HG03025 (cell line): Measurements from ENCODE around the gene KCNIP4.

ENCODE experiments used
- ATAC-seq: cut with Tn5 transposase; IDR thresholded peaks from one replicate; pipeline ENCODE4 v1.9.1; 2021; ENCODE audit warnings: mild to moderate bottlenecking, moderate library complexity; ENCODE audit not compliant: unreplicated experiment, low FRiP score

KCNIP4 gene

DNA sequence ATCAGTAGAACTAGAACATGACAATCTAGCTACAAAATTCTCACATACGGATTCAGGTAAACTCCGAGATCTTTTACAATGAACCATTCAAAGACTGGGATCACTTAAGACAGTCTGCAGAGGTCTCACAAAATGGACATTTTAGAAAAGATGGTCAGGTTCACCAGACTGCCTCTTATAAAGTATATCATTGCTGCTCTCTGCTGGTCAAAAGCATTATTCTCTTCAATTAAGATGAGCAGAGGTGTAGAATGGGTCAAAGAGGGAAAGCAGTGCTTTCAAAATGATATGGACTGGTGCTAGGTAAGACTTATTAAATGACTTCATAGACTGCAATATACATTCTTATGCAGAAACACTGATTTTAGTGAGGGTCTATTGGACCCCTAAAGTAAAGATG, 813.6 kb downstream of the KCNIP4 start:
- no peak for ATAC-seq

DNA sequence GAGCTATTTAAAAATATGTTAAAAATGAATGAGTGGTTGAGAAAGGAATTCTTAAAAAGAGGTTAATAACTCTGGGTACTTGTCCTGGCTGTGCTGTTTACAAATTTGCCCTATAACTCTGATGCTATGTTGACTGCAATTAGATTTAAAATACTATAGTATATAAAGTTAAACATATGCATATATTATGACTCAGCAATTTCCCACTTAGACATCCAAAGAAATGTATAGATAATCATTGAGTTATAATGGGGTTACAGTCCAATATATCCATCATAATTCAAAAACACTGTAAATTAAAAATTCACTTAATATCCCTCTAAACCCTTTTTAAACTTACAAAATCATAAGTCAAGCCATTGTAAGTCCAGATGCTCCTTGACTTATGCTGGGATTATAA, 818.0 kb downstream of the KCNIP4 start:
- ATAC-seq, result no peak

DNA sequence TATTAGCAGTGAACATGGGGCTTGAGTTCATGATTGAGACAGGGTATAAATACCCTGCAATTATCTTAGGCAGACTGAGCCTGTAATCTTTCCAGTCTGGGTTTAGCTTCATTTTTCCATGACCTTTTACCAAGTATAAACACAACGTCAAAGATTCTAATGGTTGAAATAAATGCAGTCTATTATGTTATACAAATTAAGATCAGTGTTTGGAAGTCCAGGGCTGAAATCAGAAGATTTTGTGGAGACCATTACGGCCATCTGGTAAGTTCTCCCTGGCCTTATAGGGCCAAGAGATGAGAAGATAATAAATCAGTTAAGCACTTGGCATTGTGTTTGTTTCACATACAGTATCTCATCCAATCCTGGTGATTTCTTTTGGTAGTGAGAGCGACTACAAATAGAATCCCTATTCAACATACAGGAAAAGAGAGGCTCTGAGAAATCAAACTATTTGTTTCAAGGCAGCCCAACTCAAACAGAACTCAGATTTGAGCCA, 822.5 kb downstream of the KCNIP4 start:
- ATAC-seq, result no peak

DNA sequence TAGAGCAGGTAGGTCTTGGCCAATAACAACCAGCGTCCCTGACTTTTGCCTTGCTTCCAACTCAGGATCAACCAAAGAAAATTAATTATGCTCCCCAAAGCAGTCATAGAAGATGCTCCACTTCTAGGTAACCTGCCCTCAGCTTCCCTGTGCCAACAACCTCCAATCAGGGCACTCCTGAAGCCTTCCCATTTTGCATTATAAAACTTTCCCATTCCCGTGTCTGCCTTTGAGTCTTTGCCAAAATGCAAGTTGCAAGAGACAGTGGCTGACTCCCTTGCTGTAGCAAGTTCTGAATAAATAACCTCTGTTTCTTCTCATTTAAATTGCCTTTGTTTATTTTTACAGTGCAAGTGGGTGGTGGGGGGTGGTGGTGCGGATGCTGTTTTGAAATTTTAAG, 830.3 kb downstream of the KCNIP4 start:
- no peak for ATAC-seq

DNA sequence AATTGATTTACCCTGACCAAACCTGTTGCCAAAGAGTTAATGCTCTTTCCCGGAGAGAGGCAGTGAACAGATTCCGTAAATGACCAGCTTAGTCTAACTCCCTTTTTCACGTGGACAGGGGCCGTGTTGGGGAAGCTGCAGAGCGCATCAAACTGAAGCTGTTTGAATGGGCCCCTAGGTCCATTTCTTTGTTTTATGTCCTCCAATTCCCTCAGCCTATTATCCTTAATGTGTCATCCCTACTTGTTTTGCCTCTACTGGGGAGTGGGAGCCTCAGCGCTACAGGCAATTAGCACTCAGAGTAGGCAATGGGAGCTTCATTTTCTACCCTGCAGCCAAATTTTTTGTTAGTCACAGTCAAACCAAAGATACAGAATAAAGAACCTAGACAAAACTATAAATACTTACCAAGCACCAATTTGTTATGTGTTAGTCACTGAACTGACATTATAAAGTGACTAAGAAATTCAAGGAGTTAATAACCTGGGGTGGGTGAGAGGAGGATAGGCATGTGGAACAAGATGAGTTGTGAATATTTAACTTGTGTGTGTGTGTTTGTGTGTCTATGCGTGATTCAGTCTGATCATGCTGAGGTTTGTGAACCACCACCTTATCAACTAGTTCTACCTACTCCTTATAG, 830.9 kb downstream of the KCNIP4 start:
- ATAC-seq, result no peak

DNA sequence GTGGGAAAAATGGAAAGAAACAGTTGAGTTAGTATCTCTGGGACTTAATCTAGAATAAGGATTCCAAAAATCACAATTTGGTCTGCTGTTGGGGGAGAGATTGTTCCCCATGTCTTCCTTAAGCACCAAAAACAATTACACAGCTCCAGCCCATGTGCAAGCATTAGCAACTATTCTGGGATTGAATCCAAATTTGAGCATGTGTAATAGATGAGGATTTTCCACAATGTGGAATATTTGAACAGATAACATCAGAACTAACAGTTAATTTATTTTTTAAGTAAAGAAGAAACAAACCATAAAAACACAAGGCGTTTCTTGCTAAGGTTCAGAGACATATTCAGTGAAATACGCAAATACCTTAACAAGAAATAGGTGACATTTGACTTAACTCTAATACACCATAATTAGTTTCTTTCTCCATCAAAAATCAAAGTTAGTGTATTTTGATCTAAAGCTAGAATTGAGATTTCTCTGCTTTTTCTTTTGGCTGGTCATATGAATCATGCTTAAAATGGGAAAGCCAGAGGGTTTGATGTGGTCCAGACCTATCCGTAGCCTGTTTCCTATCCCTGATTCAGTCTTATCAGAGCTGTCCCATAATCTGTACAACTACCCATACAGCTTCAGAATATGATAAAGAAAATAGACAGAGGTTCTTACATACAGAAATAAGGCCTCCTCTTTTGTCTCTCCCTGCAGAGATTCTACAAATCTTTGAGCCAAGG, 834.9 kb downstream of the KCNIP4 start:
- no peak for ATAC-seq

DNA sequence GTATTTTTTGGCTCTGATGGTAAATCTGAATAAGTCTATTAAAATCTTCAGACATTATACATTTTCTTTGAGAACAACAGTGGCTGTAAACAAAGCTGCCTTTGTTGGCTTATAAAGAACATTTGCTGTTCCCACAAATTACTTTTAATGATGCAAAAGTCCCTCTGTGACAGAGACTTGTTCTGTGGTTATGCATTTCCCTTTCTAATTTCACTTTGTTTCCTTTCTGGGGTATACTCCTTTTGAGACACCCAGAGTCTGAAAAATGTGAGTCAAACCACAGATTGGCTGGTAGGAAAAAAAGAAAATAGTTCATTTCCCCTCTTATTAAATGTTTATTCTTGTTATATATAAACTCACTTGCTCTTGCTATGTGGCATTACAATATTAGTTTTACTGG, 845.9 kb downstream of the KCNIP4 start:
- no peak for ATAC-seq

DNA sequence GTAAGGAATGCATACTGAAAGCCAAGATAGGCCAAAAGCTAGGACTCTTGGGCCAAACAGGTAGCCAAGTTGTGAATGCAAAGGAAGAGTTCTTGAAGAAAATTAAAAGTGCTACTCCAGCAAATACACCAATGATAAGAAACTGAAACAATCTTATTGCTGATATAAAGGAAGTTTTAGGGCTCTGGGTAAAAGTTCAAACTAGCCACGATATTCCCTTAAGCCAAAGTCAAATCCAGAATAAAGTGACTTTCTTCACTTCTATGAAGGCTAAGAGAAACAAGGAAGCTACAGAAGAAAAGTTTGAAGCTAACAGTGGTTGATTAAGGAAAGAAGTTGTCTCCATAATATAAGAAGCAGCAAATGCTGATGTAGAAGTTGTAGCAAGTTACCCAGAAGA, 850.7 kb downstream of the KCNIP4 start:
- no peak for ATAC-seq

DNA sequence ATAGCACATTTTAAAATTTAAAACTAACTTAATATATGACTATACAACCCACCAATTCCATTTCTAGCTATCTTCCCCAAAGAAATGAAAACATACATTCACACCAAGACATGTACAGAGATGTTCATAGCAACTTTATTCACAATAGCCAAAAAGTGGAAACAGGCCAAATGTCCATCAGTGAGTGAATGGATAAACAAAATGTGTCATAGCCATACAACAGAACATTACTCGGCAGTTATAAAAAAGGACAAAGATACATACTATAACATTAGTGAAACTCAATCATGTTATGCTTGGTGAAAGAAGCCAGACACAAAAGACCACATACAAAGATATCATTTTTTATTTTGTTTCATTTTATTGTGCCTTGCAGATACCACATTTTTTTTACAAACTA, 851.5 kb downstream of the KCNIP4 start:
- no peak for ATAC-seq

DNA sequence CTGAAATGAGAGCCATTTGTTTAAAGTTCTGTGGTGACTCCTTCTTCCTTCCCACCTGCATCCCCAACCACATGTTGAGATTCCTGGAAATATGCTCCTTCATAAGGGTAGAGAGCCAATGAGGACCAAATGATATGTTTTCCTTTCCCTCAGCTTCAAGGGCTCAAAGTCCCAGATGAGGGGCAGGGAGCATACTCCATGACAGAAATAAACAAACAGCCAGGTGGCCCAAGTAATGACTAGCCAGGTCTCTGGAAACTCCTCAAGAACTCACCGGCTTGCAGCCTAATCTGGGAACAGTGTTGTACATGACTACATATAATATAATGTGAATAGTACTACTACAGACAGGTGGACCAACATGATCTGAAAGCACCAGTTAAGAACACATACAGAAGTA, 856.0 kb downstream of the KCNIP4 start:
- no peak for ATAC-seq

DNA sequence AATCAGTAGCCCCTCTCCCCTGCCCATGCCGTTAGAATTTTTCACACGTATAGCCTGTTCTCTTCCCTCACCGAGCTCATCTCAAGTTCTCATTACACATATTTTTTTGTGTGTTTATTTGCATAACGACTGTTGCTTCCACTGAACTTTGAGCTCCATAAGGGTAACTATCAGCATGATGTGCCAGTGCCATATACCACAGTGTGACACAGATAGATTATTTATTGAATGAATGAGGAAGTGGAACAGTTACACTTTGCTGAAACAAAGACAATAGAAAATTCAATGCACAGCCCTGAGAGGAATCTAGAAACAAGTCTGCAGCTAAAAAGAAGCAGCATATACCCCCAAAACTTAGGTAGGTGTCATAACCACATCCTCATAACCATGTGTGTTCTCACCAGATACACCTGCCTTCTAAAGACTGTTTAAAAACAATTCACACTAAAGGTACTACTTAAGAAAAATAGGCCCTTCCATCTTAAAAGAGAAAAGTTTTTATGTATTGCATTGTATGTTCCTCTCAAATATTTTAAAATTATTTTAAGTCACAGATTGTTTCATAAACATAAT, 858.4 kb downstream of the KCNIP4 start:
- ATAC-seq, result no peak

DNA sequence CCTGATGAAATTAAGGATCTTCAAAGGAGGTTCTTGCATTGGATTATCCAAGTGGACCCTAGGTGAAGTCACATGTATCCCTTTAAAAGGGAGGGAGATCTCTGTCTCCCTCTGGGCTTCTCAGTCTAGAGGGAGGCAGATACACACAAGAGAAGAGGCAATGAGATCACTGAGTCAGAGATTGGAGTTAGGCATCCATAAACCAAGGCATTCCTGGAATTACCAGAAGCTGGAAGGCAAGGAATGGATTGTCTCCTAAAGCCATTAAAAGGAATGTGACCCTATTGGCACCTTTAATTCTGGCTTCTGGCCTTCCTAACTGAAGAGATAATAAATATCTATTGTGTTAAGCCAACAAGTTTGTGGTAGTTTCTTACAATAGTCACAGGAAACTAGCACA, 865.2 kb downstream of the KCNIP4 start:
- no peak for ATAC-seq

DNA sequence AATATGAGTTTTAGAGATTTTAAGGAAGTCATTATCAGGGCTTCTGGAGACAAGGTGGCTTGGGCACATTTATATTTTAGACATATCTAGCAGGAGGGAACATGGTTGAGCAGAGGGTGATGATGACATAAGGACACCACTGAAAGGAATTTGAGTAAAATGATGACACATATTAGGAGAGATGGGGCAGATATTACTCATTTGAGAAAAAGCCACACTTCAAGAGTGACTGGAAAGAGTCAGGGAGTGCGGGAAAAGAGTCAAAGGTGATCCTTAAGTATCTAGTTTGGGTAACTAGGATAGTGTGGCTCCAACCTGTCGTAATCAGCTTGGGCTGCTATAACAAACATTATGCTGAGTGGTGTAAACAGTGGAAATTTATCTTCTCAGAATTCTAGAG, 870.6 kb downstream of the KCNIP4 start:
- no peak for ATAC-seq

DNA sequence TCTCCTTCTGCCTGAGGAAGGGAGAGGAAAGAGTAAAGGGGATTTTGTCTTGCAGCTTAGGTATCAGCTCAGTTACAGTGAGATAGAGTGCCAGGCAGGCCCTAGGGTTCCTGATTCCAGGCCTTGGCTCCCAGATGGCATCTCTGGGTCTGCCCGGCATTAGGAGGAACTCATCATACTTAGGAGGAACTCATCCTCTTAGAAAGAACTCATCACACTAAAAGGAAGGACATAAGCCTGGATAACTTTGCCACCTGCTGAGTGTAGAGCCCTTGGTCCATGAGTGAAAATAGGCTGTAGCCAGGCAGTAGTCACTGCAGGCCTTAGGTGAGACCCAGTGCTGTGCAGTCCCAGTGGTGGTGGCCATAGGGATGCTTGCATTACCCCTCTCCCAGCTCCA, 881.2 kb downstream of the KCNIP4 start:
- ATAC-seq, result no peak

DNA sequence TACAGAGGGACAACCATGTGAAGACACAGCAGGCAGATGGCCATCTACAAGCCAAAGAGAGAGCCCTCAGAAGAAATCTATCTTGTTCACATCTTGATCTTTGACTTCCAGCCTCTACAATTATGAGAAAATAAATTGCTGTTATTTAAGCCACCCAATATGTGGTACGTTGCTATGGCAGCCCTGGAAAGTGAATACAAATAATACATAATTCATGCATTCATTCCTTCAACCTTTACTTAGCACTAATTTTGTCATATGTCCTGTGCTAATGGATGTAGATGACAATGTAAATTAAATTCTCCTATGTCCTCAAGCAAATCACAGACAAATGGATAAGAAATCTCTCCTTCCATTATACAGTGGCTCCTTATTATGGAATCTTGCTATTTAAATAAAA, 886.7 kb downstream of the KCNIP4 start:
- ATAC-seq, result no peak

DNA sequence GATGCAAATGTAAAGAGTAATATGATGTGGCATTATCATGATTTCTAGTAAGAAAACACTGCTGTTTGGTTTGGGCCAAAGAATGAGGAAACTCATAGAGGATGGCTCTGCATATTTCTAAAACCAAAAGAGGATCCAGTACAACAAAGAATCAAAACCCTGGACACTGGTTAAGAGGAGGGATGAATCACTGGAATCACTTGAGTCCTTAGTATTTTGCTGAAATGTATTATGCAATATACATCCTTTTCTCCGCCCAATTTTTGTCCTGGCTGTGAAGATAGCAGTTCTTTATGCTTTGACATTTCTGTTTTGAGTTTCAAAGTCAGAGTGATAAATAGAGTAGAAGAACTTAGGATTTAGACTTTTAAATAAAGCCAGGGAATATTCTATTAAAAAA, 902.4 kb downstream of the KCNIP4 start:
- ATAC-seq, result no peak

DNA sequence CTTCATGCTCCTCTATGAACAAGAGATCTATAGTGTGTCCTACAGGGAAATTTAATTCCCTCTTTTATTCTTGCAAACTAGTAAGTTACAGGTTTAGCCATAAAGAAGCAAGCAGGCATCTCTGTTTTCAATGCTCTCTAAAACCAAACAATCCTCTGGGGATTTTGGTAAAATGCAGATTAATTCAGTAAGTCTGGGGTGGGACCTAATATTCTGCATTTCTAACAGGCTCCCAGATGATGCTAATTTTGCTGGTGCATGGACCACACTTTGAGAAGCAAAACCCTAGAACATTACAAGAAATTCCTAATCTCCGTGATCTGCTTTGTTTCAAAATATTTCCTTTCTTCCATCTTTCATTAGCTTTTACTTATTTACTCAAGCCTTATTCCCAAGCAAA, 903.5 kb downstream of the KCNIP4 start:
- no peak for ATAC-seq

DNA sequence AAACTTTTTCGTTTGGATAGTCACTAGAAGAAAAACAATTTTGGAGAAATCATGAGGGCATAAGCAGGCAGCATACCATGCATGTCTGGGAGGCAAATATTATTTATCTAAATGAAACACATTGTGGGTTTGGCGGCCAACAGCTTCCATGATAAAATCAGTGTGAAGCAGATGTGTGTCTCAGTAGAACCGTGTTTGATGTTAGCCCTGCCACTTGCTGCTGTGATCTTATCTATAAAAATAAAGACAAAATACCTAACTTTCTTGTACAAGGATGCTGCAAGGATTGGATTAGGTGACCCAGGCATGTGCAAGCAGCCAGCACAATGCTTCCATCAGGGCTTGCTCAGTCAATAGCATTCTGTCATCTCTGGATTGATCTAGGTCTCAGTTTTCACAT, 906.9 kb downstream of the KCNIP4 start:
- ATAC-seq, result no peak

DNA sequence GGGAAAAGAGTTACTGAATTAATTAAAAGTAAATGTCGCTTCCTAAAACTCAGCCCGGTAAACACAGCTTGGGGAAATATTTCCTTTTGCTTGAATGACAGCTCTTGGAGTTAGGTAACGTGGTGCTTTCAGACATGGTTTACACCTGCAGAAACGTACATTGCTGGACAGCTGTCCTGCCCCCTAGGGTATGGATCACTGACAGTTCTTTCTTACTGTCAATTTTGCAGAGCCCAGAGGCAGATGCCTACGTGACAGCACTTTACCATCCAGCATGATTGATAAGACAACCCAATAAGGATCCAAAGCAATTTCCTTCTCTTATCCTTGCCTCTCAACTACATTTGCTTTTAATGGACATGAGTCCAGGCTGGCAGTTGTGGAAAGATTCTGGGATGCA, 913.8 kb downstream of the KCNIP4 start:
- ATAC-seq, result no peak

DNA sequence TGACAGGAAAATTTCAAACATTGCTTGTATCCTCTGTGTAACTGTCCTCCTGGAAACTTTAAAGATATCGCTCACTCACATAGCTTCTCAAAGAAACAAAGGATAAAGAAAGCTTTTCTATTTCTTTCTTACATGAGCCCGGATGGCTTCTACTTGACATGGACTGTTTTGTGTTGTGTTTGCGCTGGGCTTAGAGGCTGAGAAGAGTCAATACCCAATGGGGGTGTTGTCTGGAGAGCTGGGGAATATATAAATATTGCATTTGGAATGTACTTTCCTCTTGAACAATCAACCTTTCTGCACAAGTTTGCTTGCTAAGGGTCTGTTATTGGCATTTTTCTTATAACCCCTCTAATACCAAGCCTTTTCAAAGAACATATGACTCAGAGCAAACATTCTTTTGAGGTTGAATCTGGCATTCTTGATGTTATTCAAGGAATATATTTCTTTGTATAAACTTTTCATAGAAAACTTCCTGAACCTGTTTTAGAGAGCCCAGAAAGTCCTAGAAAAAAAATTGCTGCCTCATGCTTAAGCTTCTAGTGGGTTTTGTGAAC, 916.4 kb downstream of the KCNIP4 start:
- ATAC-seq, result no peak

DNA sequence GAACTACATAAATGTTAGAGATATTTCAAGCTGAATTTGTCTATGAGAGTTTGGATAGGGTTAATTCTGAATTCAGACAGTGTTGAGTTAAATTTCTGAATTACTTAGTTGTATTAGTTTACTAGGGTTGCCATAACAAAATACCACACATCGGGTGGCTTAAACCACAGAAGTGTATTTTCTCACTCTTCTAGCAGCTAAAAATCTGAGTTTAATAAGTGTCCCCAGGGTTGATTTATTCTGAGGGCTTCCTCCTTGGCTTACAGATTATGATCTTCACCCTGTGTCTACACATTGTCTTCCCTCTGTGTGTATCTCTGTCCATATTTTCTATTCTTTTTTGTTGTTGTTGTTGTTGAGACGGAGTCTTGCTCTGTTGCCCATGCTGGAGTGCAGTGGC, 929.8 kb downstream of the KCNIP4 start:
- ATAC-seq, result no peak

DNA sequence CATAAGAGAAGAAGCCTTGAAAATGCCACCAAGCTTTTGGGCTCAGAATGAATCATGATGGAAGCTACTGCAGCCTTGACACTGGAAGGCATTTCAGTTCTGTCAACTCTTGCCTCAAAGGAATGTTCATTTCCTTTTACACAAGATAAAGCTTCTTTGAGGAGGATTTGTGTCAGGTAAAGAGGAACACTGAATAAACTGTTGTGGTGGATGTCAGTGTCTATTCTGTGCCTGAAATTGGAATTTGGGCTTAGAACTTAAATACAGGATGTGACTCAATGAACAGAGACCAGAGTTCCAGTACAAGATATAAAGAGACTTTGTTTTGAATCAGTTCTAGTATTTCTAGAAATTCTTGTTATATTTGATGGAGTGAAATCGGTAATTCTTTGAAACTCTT, 935.1 kb downstream of the KCNIP4 start:
- no peak for ATAC-seq
